ENCODE measurements around the gene CAMK4.

DNA sequence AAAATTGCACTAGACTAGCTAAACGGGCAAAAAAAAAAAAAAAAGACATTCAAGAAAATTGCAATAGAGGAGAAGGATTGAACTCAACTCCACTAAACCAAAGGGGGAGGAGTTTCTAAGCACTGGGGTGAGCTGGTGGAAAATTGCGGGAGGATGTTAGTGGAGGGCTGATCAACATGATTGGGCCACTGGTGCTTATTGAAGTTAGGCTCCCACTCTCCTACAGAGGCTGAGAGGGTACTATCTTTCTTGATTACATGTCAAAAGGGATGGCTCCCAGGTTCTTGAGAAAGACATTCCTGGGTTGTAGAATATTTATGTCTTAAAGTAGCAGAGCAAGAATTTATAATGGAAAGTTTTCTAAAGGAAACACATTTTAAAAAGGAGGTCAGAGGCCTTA lies 38.0 kb downstream of the CAMK4 start:
- TF ChIP-seq, protein P1, sequence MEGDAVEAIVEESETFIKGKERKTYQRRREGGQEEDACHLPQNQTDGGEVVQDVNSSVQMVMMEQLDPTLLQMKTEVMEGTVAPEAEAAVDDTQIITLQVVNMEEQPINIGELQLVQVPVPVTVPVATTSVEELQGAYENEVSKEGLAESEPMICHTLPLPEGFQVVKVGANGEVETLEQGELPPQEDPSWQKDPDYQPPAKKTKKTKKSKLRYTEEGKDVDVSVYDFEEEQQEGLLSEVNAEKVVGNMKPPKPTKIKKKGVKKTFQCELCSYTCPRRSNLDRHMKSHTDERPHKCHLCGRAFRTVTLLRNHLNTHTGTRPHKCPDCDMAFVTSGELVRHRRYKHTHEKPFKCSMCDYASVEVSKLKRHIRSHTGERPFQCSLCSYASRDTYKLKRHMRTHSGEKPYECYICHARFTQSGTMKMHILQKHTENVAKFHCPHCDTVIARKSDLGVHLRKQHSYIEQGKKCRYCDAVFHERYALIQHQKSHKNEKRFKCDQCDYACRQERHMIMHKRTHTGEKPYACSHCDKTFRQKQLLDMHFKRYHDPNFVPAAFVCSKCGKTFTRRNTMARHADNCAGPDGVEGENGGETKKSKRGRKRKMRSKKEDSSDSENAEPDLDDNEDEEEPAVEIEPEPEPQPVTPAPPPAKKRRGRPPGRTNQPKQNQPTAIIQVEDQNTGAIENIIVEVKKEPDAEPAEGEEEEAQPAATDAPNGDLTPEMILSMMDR (IDR thresholded peaks at IDR 0.05; ENCODE audit: low read depth, low read length, poor library complexity, severe bottlenecking): no peak
- no peak for TF ChIP-seq EZH2phosphoT487 (IDR thresholded peaks at IDR 0.05; ENCODE audit: borderline replicate concordance, low read length)
